PFSK-1 (cell line): ENCODE data around the gene TANC2.

Experiments used
- FOXP2 ChIP-seq: optimal IDR thresholded peaks from 2 replicates; pipeline ENCODE3; 2011; ENCODE audit warnings: borderline replicate concordance, control low read depth, inconsistent platforms; ENCODE audit not compliant: insufficient read depth; ENCODE audit errors: extremely low read length, extremely low read depth
- POLR2AphosphoS5 ChIP-seq: IDR thresholded peaks from 2 replicates; pipeline ENCODE4 v1.6.1; 2012; ENCODE audit warnings: low read depth, mild to moderate bottlenecking, control low read depth, low read length, moderate library complexity
- REST ChIP-seq, 2 experiments: IDR thresholded peaks; 2 replicates each; pipeline versions ENCODE4 v1.6.1 to v1.8.0; 2011 to 2012; ENCODE audit warnings: low read depth in 2 of 2, low read length in 2 of 2, control low read depth in 1 of 2, inconsistent platforms in 1 of 2, mild to moderate bottlenecking in 1 of 2, moderate library complexity in 1 of 2; ENCODE audit not compliant: insufficient read depth in 1 of 2
- SIN3A ChIP-seq: IDR thresholded peaks from 2 replicates; pipeline ENCODE4 v1.6.1; 2012; ENCODE audit warnings: mild to moderate bottlenecking, low read length, moderate library complexity, borderline replicate concordance; ENCODE audit not compliant: insufficient read depth
- TAF1 ChIP-seq: IDR thresholded peaks from 2 replicates; pipeline ENCODE4 v1.6.1; 2012; ENCODE audit warnings: low read length, control low read depth, borderline replicate concordance; ENCODE audit not compliant: insufficient read depth

TANC2 gene

GRCh38 chr17:62987136-62987535, 21.1 kb downstream of the TANC2 start:
- TF ChIP-seq REST (IDR thresholded peaks at IDR 0.05; ENCODE audit: insufficient read depth in 1 of 2, low read depth in 2 of 2, low read length in 2 of 2) (no peak), SIN3A (no peak), POLR2AphosphoS5 (no peak), TAF1 (no peak), FOXP2 (no peak)

DNA sequence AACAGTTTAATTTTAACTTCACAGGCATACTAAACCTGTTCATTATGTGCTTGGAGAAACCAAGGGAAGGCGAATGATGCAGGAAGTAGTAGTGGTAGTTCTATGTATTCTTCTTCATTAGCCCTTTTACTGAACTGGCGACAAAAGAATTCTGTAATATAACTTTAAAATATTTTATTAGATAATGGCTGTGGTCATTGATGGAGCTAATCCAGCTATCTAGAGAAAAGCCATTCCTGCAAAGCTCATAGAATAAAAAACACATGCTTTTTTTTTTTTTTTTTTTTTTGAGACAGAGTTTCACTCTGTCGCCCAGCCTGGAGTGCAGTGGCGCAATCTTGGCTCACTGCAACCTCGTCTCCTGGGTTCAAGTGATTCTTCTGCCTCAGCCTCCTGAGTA, 23.5 kb downstream of the TANC2 start:
- TF ChIP-seq TAF1 (no peak), FOXP2 (no peak), REST (IDR thresholded peaks at IDR 0.05; ENCODE audit: insufficient read depth in 1 of 2, low read depth in 2 of 2, low read length in 2 of 2) (no peak)

DNA sequence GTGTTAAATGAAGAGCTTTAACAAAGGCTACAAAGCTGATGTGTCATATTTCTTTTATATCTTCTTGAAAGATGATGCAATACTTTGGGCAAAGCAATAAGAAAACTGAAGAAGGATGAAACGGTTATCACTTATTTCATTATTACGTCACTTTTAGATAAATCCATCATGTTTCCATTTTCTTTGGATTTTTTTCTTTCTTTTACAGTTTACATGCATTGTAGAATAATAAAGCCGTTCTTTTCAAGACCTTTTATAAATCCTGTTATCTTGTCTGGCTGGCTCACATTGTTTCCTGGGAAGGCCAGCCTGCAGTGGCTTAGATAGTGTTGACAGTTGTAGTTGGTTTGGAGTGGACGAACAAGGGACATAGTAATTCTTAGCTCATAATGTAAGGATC, 28.9 kb downstream of the TANC2 start:
- TF ChIP-seq POLR2AphosphoS5, result no peak
- TF ChIP-seq TAF1, result no peak
- TF ChIP-seq REST (IDR thresholded peaks at IDR 0.05; ENCODE audit: insufficient read depth in 1 of 2, low read depth in 2 of 2, low read length in 2 of 2), result no peak
- TF ChIP-seq FOXP2, result no peak
- TF ChIP-seq SIN3A, result no peak

- TF ChIP-seq SIN3A (no peak), POLR2AphosphoS5 (no peak), TAF1 (no peak)
Measured at GRCh38 chr17:62995377-62995885, 29.4 kb downstream of the TANC2 start.

DNA sequence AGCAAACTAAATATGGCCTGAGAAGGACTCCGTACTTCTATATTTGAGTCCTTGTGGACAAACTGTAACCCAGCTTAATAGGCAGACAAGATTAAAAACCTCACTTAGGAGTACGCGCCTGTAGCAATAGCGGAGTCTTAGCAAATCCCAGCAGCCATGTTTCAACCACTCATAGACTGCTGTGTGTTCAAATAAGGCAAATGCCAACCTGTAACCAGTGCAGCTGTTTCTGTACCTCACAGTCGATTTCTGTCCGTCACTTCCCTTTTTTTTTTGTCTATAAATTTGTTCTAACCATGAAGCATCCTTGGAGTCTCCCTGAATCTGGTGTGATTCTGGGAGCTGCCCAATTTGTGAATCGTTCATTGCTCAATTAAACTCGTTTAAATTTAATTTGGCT, 30.2 kb downstream of the TANC2 start:
- no peak for TF ChIP-seq TAF1
- TF ChIP-seq REST (IDR thresholded peaks at IDR 0.05; ENCODE audit: insufficient read depth in 1 of 2, low read depth in 2 of 2, low read length in 2 of 2), result no peak
- no peak for TF ChIP-seq SIN3A
- TF ChIP-seq POLR2AphosphoS5, result no peak
- no peak for TF ChIP-seq FOXP2
